ENCODE measurements around the gene DDIT4. TPM values are rescaled to one million over a fixed set of nuclear protein-coding genes. Genes with fewer than 3 reads are reported as not detected.

Gene DDIT4
- total and polyA plus RNA-seq, 2 of the 4 experiments (the other 2 are of a cell fraction) = 59.6 to 108 TPM

GRCh38 chr10:72265990-72266865 lies 7.5 kb upstream of the DDIT4 start (continued):
- no peak for TF ChIP-seq CHD1 (IDR thresholded peaks at IDR 0.05; ENCODE audit: low read depth, low read length)

- Histone ChIP-seq H3K9me1 (ENCODE audit: insufficient read depth, low read length) (peaks cover 12% of the 10 kb centered on the region; the same call in 1 of the 2 replicates), H3K9me3 (ENCODE audit: control insufficient read depth, insufficient read depth, low read length) (no peaks in the 10 kb centered on the region), H3K36me3 (ENCODE audit: control insufficient read depth, insufficient read depth, low read length) (no peaks in the 10 kb centered on the region), H3K27ac (ENCODE audit: insufficient read depth, low read length) (no peak overlapping the region), H2BK5ac (ENCODE audit: low read depth, low read length, poor library complexity, severe bottlenecking) (no peak overlapping the region), H2AK5ac (ENCODE audit: low read depth, low read length) (no peak overlapping the region), H3K23ac (ENCODE audit: low read depth, low read length) (no peak overlapping the region), H4K8ac (ENCODE audit: low read depth in 2 of 2, low read length in 2 of 2) (no peak overlapping the region), H3K4ac (ENCODE audit: low read depth, low read length) (no peak overlapping the region), H3K27me3 (ENCODE audit: control insufficient read depth, insufficient read depth, low read length) (no peaks in the 10 kb centered on the region), H4K20me1 (ENCODE audit: insufficient read depth, low read length) (no peaks in the 10 kb centered on the region), H4K5ac (ENCODE audit: low read depth, low read length) (no peak overlapping the region), H2AK9ac (replicated peaks; ENCODE audit: low read depth, low read length, poor library complexity) (no peak overlapping the region), H3K9ac (ENCODE audit: low read depth, low read length) (no peak overlapping the region), H2BK120ac (ENCODE audit: low read depth, low read length) (no peak overlapping the region), H3K18ac (ENCODE audit: low read depth, low read length) (no peak overlapping the region), H3K4me3 (ENCODE audit: insufficient read depth, low read depth, low read length) (no peak overlapping the region), H3K4me2 (ENCODE audit: low read depth, low read length) (no peak overlapping the region), H2BK15ac (ENCODE audit: low read depth, low read length) (no peak overlapping the region), H2BK20ac (ENCODE audit: low read depth, low read length) (no peak overlapping the region), H2AFZ (replicated peaks; ENCODE audit: low read length, poor library complexity) (no peak overlapping the region), H3K14ac (replicated peaks; ENCODE audit: low read depth, low read length) (no peak overlapping the region), H3K79me1 (ENCODE audit: low read depth in 1 of 2, low read length in 2 of 2) (no peaks in the 10 kb centered on the region), H4K91ac (ENCODE audit: insufficient read depth, low read depth, low read length) (no peak overlapping the region), H3K4me1 (ENCODE audit: control insufficient read depth, insufficient read depth, low read length) (peaks cover 2% of the 10 kb centered on the region), H3K56ac (ENCODE audit: extremely low read depth, insufficient read depth, low read length) (no peak overlapping the region)
- CTCF ChIA-PET = interaction anchor here (1.0 kb wide), 1 partner anchor 8 kb away, joined by 4 read pairs; no protein-coding TSS in a partner anchor
- no peak for ATAC-seq (ENCODE audit: low read depth)
- POLR2A ChIA-PET (ENCODE audit: unreplicated experiment) = interaction anchor here (0.7 kb wide), 1 partner anchor 56 kb away, joined by 10 read pairs; no protein-coding TSS in a partner anchor
- intact Hi-C loops (cut with micrococcal nuclease) (no loop called here), in situ Hi-C loops (cut with MboI; ENCODE audit: low sequenced_read_pairs) (no loop called here), dilution Hi-C loops (cut with HindIII; ENCODE audit: low sequenced_read_pairs, unreplicated experiment) (no loop called here)
- BruUV-seq (replicated peaks) = no TSS peak
- WGBS, 2 experiments (ENCODE audit: extremely low coverage in 2 of 2, insufficient read length in 1 of 2) = 82% methylated on average over 3 of the region's 6 CpGs; no CpG with 5 or more reads in 1 of the 2 experiments
- DNase-seq = no peak
- TF ChIP-seq CEBPB (IDR thresholded peaks at IDR 0.05; ENCODE audit: low read depth, low read length) (no peak), RFX5 (IDR thresholded peaks at IDR 0.05; ENCODE audit: low read depth, low read length) (no peak), USF2 (IDR thresholded peaks at IDR 0.05; ENCODE audit: low read depth, low read length) (no peak), CHD1 (IDR thresholded peaks at IDR 0.05; ENCODE audit: low read depth, low read length) (no peak), NFE2L2 (IDR thresholded peaks at IDR 0.05; ENCODE audit: low read depth, low read length) (no peak), SMC3 (IDR thresholded peaks at IDR 0.05; ENCODE audit: low read depth, low read length) (no peak), CTCF (conservative IDR thresholded peaks at IDR 0.05; ENCODE audit: low read depth, low read length) (no peak), RCOR1 (IDR thresholded peaks at IDR 0.05; ENCODE audit: insufficient replicate concordance, low read length) (no peak), FOS (IDR thresholded peaks at IDR 0.05; ENCODE audit: low read depth, low read length) (no peak), POLR2A (IDR thresholded peaks at IDR 0.05; ENCODE audit: low read depth, low read length) (no peak), BHLHE40 (IDR thresholded peaks at IDR 0.05; ENCODE audit: low read depth, low read length) (no peak), MAZ (IDR thresholded peaks at IDR 0.05; ENCODE audit: borderline replicate concordance, low read depth, low read length) (no peak)
These were observed 6.3 kb upstream of the DDIT4 start for GRCh38 chr10:72267381-72267780.
